HEK293 (cell line): ENCODE results near the gene ADCY3.
"Not testable (repeated sequence)": the region's sequence is repeated elsewhere in the genome, so short reads cannot be mapped to it uniquely, and the experiment has no call there.

Experiments used
- GLIS2 ChIP-seq: fragments of 450-650 bp; formaldehyde crosslinking; IDR thresholded peaks from 2 replicates; pipeline ENCODE4 v1.5.1; 2016; ENCODE audit warnings: missing biosample characterization, missing genetic modification characterization
- HOXA7 ChIP-seq: sonication (generic); formaldehyde crosslinking; IDR thresholded peaks from 2 replicates; pipeline ENCODE4 v1.8.1; 2022; ENCODE audit warnings: missing genetic modification reagents, borderline replicate concordance
- YY1 ChIP-seq: fragments of 450-650 bp; formaldehyde crosslinking; IDR thresholded peaks from 2 replicates; pipeline ENCODE4 v1.5.1; 2018; ENCODE audit warnings: missing biosample characterization, missing genetic modification characterization
- ZBTB7A ChIP-seq: fragments of 450-650 bp; formaldehyde crosslinking; IDR thresholded peaks from 2 replicates; pipeline ENCODE4 v1.5.1; 2016; ENCODE audit warnings: low read depth, missing biosample characterization, missing genetic modification characterization
- ZNF2 ChIP-seq: fragments of 450-650 bp; formaldehyde crosslinking; IDR thresholded peaks from 2 replicates; pipeline ENCODE4 v1.5.1; 2016; ENCODE audit warnings: missing biosample characterization, missing genetic modification characterization
- ZNF274 ChIP-seq, 2 experiments: fragments of 200-500 bp in 1 of 2; fragments of 450-650 bp in 1 of 2; sonication (Bioruptor generic) in 1 of 2; formaldehyde crosslinking in 1 of 2; IDR thresholded peaks; 2 replicates each; pipeline versions ENCODE4 v1.5.1 to v1.6.1; 2014 to 2016; ENCODE audit warnings: borderline replicate concordance in 1 of 2, inconsistent platforms in 1 of 2, low read length in 1 of 2, missing biosample characterization in 1 of 2, missing genetic modification characterization in 1 of 2
- ZNF555 ChIP-seq: fragments of 450-650 bp; formaldehyde crosslinking; conservative IDR thresholded peaks from 2 replicates; pipeline ENCODE4 v1.5.1; 2017; ENCODE audit warnings: missing biosample characterization, mild to moderate bottlenecking, missing genetic modification characterization, inconsistent platforms
- ZNF654 ChIP-seq: fragments of 450-650 bp; formaldehyde crosslinking; IDR thresholded peaks from 2 replicates; pipeline ENCODE4 v1.5.1; 2016; ENCODE audit warnings: low read depth, missing biosample characterization, missing genetic modification characterization
- ZNF837 ChIP-seq: fragments of 450-650 bp; formaldehyde crosslinking; IDR thresholded peaks from 2 replicates; pipeline ENCODE4 v1.5.1; 2016; ENCODE audit warnings: missing biosample characterization, missing genetic modification characterization
- TF ChIP-seq, protein P1 (sequence below): fragments of 450-650 bp; formaldehyde crosslinking; IDR thresholded peaks from 2 replicates; pipeline ENCODE4 v1.5.1; 2016; ENCODE audit warnings: missing biosample characterization, missing genetic modification characterization
- TF ChIP-seq, protein P2 (sequence below): fragments of 450-650 bp; IDR thresholded peaks from 2 replicates; pipeline ENCODE4 v1.5.1; 2018; ENCODE audit warnings: missing biosample characterization, missing genetic modification characterization
- TF ChIP-seq, protein P3 (sequence below): fragments of 450-650 bp; formaldehyde crosslinking; IDR thresholded peaks from 2 replicates; pipeline ENCODE4 v1.5.1; 2016; ENCODE audit warnings: missing biosample characterization, missing genetic modification characterization, low read depth
- TF ChIP-seq, protein P4 (sequence below): fragments of 450-650 bp; formaldehyde crosslinking; IDR thresholded peaks from 2 replicates; pipeline ENCODE4 v1.5.1; 2017; ENCODE audit warnings: missing biosample characterization, mild to moderate bottlenecking, missing genetic modification characterization, moderate library complexity

DNA sequence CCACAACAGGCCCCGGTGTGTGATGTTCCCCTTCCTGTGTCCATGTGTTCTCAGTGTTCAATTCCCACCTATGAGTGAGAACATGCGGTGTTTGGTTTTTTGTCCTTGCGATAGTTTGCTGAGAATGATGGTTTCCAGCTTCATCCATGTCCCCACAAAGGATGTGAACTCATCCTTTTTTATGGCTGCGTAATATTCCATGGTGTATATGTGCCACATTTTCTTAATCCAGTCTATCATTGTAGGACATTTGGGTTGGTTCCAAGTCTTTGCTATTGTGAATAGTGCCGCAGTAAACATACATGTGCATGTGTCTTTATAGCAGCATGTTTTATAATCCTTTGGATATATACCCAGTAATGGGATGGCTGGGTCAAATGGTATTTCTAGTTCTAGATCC, 119.5 kb downstream of the ADCY3 start:
- not testable (repeated sequence) for TF ChIP-seq ZNF837 (tag by site-specific recombination); ZNF555 (tag by site-specific recombination); ZNF654 (tag by site-specific recombination); HOXA7; YY1 (tag by site-specific recombination); GLIS2 (tag by site-specific recombination); ZNF274 (IDR thresholded peaks at IDR 0.05; ENCODE audit: low read length); ZNF274 (tag by site-specific recombination; IDR thresholded peaks at IDR 0.05; ENCODE audit: borderline replicate concordance); ZNF2; ZBTB7A
- TF ChIP-seq, protein P1, sequence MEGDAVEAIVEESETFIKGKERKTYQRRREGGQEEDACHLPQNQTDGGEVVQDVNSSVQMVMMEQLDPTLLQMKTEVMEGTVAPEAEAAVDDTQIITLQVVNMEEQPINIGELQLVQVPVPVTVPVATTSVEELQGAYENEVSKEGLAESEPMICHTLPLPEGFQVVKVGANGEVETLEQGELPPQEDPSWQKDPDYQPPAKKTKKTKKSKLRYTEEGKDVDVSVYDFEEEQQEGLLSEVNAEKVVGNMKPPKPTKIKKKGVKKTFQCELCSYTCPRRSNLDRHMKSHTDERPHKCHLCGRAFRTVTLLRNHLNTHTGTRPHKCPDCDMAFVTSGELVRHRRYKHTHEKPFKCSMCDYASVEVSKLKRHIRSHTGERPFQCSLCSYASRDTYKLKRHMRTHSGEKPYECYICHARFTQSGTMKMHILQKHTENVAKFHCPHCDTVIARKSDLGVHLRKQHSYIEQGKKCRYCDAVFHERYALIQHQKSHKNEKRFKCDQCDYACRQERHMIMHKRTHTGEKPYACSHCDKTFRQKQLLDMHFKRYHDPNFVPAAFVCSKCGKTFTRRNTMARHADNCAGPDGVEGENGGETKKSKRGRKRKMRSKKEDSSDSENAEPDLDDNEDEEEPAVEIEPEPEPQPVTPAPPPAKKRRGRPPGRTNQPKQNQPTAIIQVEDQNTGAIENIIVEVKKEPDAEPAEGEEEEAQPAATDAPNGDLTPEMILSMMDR (tag by site-specific recombination), result not testable (repeated sequence)
- TF ChIP-seq, protein P2, sequence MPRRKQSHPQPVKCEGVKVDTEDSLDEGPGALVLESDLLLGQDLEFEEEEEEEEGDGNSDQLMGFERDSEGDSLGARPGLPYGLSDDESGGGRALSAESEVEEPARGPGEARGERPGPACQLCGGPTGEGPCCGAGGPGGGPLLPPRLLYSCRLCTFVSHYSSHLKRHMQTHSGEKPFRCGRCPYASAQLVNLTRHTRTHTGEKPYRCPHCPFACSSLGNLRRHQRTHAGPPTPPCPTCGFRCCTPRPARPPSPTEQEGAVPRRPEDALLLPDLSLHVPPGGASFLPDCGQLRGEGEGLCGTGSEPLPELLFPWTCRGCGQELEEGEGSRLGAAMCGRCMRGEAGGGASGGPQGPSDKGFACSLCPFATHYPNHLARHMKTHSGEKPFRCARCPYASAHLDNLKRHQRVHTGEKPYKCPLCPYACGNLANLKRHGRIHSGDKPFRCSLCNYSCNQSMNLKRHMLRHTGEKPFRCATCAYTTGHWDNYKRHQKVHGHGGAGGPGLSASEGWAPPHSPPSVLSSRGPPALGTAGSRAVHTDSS, result not testable (repeated sequence)
- TF ChIP-seq, protein P3, sequence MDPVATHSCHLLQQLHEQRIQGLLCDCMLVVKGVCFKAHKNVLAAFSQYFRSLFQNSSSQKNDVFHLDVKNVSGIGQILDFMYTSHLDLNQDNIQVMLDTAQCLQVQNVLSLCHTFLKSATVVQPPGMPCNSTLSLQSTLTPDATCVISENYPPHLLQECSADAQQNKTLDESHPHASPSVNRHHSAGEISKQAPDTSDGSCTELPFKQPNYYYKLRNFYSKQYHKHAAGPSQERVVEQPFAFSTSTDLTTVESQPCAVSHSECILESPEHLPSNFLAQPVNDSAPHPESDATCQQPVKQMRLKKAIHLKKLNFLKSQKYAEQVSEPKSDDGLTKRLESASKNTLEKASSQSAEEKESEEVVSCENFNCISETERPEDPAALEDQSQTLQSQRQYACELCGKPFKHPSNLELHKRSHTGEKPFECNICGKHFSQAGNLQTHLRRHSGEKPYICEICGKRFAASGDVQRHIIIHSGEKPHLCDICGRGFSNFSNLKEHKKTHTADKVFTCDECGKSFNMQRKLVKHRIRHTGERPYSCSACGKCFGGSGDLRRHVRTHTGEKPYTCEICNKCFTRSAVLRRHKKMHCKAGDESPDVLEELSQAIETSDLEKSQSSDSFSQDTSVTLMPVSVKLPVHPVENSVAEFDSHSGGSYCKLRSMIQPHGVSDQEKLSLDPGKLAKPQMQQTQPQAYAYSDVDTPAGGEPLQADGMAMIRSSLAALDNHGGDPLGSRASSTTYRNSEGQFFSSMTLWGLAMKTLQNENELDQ (tag by site-specific recombination), result not testable (repeated sequence)
- TF ChIP-seq, protein P4, sequence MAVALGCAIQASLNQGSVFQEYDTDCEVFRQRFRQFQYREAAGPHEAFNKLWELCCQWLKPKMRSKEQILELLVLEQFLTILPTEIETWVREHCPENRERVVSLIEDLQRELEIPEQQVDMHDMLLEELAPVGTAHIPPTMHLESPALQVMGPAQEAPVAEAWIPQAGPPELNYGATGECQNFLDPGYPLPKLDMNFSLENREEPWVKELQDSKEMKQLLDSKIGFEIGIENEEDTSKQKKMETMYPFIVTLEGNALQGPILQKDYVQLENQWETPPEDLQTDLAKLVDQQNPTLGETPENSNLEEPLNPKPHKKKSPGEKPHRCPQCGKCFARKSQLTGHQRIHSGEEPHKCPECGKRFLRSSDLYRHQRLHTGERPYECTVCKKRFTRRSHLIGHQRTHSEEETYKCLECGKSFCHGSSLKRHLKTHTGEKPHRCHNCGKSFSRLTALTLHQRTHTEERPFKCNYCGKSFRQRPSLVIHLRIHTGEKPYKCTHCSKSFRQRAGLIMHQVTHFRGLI (tag by site-specific recombination), result not testable (repeated sequence)
